ENCODE results near the gene LRIG1.

Gene LRIG1

GRCh38 chr3:66467996-66468735 is 32.7 kb downstream of the LRIG1 start:
- DNase-seq (ENCODE audit: low spot score) = peak; percentile 66

- DNase-seq (ENCODE audit: low spot score) = no peak
Observed at GRCh38 chr3:66466606-66467270, 34.1 kb downstream of the LRIG1 start.

- DNase-seq (ENCODE audit: low spot score) = no peak
Observed at GRCh38 chr3:66465587-66465986, 35.2 kb downstream of the LRIG1 start.

DNA sequence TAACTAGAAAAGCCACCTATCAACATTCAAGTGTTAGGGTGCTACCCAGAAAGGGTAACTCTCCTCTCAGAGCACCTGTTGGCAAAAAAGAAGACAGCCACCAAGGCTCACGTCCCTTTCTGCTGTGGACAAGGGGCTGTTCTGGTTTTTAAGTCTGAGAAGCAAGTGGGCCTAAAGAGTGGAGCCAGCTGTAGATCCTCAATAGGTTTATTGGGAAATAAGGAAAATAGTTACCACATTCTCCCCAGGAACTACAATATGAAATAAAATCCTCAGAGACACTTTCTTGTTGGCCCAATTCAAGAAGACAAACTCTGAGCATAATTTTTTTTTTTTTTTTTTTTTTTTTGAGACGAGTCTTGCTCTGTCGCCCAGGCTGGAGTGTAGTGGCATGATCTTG is 35.8 kb downstream of the LRIG1 start:
- no peak for DNase-seq (ENCODE audit: low spot score)

- DNase-seq (ENCODE audit: low spot score) = peak; percentile 20
Observed at GRCh38 chr3:66464512-66464894, 36.3 kb downstream of the LRIG1 start.

GRCh38 chr3:66463730-66464511 is 36.9 kb downstream of the LRIG1 start:
- DNase-seq (ENCODE audit: low spot score) = no peak

GRCh38 chr3:66463054-66463631 is 37.7 kb downstream of the LRIG1 start:
- DNase-seq (ENCODE audit: low spot score) = no peak

- no peak for DNase-seq (ENCODE audit: low spot score)
Observed at GRCh38 chr3:66457252-66457651, 43.6 kb downstream of the LRIG1 start.

DNA sequence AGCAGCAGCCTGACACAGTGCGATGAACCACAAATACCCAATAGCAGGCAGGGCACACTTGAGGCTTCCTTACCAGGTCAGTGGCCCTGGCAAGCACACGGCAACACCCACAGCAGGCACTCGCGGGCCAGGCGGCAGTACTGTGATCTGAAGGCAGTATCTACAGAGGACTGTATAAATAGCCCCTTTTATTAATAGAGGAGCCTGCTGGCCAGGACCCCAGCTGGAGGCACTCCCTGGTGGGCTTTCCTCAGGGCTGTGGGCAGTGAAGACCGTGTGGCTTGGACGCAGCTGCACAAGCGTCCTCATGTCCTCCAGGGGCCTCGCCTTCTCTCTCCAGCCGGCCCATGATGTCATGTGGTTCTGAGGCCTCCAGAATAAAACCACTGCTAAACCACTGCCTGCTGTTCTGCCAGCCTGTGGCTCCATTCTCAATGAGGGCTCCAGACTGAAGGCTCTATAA is 44.1 kb downstream of the LRIG1 start:
- DNase-seq (ENCODE audit: low spot score) = no peak

DNA sequence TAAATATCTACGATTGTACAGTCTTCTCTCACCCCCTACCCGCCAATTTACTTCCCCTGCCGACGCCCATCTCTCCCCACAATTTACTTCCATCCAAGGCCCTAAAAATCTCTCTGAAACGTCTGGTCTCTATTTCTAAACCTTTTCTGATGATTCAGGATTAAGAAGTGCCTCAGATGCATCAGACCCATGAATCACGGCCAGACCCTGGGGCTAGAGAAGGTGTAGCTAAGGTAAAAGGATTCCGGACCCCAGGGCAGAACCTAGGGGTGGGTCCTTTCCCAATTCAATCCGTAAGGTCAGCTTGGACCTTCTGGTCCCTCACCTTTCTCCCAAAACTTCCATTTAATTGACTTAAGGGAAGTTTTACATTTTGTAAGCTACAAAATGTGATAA is 46.4 kb downstream of the LRIG1 start:
- no peak for DNase-seq (ENCODE audit: low spot score)

GRCh38 chr3:66453651-66454463 is 47.0 kb downstream of the LRIG1 start:
- no peak for DNase-seq (ENCODE audit: low spot score)

DNA sequence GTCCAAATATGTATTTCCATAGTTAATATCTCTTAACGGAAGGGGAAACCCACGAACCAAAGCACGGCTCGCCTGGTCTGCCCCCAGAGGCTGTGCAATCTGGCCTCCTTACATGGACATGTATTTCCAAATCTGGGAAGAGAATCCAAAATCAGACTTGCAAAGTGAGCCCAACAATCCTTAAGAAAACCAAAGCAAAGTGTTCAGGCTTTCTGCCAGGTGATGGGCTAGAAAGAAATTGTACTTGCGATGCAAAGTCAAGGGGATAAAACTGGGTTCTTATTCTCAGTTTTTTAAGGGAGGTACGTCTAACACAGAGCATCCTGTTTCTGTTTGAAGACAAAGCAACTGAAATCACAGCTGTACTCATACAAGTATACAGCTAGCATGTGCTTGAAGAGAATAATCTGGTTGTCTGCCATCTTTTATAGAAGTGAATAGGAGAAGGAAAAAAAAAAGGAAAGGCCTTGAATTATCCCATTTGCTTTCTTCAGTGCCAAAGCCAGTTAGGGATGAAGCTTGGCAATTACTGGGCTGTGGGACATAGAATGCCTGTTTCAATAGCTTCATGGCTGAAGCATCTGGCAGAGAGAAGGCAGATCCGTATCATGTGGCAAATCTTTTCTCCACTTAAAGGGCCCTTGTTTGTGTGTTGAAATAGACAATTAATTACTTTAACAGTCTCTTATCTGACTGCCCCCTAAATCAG is 48.4 kb downstream of the LRIG1 start:
- peak; percentile 37 for DNase-seq (ENCODE audit: low spot score)

DNA sequence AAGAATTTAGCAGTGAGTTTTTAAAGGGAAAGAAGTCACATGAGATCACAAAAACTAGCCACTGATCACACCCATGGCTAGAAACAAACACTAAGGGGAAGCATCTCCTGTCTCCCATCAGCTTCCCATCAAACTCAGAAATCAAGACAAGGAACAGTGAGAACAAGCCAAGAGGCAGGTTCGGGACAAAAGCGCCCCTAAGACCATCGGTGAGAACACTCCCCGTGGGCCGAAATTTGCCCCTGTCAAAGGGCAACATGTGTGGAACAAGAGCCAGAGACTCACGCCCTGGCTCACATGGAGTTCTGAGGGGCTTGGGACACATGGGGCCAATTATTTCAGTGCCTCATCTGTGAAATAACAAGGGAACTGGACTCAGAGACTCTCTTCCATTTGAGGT is 49.1 kb downstream of the LRIG1 start:
- no peak for DNase-seq (ENCODE audit: low spot score)

GRCh38 chr3:66450390-66451022 is 50.3 kb downstream of the LRIG1 start:
- DNase-seq (ENCODE audit: low spot score) = peak; percentile 73

GRCh38 chr3:66449411-66449974 is 51.3 kb downstream of the LRIG1 start:
- no peak for DNase-seq (ENCODE audit: low spot score)

DNA sequence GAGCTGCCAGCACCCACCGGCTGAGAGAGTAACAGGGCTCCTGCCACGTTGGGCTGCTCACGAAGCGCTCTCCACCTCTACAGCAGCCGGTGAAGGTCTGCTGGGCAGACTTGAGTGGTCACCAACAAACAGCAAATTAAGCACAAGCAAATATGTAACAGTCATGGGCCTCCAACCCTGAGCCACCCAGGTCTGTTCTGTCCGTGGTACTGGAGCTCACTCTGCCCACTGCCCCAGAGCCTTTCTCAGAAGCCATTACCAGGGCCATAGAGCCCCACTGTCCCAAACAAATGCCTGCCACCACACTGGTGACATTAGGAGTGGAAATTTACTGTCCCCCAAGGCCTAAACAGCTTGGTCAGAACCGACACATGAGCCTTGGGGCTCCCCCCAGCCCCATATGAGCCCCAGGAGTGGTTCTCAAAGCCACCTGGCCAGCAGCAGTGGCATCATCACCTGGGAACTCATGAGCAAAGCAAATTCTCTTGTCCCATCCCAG is 56.6 kb downstream of the LRIG1 start:
- no peak for DNase-seq (ENCODE audit: low spot score)

DNA sequence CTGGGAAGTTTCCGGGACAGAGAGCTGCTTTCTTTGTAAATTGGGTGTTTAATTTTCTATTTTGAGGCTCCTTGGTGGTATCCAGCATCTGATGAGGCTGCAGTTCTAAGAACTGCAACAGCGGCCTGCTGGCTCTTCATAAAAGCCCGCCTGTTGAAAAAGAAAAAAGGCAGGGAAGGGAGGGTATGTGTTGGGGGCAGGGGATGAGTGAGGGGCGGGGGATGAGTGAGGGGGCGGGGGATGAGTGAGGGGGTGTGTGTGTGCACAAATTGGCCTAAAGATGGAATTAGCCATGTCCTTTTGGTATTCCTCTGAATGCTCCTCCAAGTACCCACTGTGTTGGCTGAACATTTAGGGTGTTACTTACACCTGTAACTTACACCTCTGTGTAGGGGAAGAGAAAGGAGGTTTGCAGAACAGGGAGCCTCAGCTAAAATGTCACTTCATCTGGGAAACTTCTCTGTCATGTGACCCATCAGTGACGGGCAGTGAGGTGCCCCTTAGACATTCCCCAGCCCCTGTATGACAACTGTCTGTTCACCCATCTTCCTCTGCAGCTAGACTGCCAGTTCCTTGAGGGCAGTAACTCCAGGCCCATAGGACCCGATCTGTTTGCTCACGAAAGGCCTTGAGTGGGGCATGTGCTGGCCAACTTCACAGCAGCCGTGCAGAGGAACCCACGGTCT is 57.6 kb downstream of the LRIG1 start:
- no peak for DNase-seq (ENCODE audit: low spot score)

GRCh38 chr3:66442254-66443117 is 58.3 kb downstream of the LRIG1 start:
- peak; percentile 82 for DNase-seq (ENCODE audit: low spot score)
